MM.1S (cell line): ENCODE data around the gene PTGER3.

Source experiments
- EZH2phosphoT487 ChIP-seq: fragments of 300-600 bp; sonication (generic); IDR thresholded peaks from 2 replicates; pipeline ENCODE4 v1.6.1; 2018; ENCODE audit warnings: antibody characterized with exemption, low read length
- TF ChIP-seq, protein P1 (sequence below): fragments of 300-600 bp; sonication (generic); IDR thresholded peaks from 2 replicates; pipeline ENCODE4 v1.5.1; 2016; ENCODE audit warnings: antibody characterized with exemption, low read length, mixed read lengths

DNA sequence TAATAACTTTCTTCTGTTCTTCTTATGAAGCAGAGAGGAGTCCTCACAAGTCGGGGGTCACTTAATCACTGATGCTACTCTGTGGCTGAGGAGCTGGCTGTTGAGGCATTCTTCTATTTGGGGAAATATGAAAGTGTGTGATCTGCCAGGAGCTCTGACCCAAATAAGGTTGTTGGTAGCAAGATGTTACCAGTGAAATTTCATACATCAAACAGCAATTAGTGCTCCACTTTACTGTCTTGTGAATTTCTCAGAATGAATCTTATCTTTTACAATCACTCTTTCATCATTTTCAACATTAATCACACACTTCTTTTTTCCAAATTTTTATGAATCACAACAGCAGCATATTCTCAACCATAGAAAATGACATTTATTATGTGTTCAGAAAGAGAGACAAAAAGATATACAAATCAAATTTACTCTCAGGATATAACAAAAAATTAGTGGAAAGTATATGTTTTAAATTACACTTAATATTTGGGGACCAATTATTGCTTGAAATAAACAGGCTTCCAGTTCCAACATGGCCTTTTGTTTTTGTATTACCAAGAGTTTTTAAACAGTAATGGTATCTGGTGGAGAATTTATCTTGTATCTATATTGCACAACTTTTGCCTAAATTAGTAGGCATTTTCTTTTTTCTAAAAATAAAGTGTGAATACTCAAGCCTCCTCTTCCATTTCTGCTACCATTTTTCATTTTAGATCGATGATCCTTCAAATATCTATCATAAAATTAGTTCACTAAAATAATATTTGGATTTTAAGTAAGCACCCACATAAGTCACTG, 9.6 kb downstream of the PTGER3 start:
- TF ChIP-seq, protein P1, sequence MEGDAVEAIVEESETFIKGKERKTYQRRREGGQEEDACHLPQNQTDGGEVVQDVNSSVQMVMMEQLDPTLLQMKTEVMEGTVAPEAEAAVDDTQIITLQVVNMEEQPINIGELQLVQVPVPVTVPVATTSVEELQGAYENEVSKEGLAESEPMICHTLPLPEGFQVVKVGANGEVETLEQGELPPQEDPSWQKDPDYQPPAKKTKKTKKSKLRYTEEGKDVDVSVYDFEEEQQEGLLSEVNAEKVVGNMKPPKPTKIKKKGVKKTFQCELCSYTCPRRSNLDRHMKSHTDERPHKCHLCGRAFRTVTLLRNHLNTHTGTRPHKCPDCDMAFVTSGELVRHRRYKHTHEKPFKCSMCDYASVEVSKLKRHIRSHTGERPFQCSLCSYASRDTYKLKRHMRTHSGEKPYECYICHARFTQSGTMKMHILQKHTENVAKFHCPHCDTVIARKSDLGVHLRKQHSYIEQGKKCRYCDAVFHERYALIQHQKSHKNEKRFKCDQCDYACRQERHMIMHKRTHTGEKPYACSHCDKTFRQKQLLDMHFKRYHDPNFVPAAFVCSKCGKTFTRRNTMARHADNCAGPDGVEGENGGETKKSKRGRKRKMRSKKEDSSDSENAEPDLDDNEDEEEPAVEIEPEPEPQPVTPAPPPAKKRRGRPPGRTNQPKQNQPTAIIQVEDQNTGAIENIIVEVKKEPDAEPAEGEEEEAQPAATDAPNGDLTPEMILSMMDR = no peak
- no peak for TF ChIP-seq EZH2phosphoT487
